ENCODE measurements around the gene ANKRD36.
"Not testable (repeated sequence)": the region's sequence is repeated elsewhere in the genome, so short reads cannot be mapped to it uniquely, and the experiment has no call there.

The ANKRD36 gene

DNA sequence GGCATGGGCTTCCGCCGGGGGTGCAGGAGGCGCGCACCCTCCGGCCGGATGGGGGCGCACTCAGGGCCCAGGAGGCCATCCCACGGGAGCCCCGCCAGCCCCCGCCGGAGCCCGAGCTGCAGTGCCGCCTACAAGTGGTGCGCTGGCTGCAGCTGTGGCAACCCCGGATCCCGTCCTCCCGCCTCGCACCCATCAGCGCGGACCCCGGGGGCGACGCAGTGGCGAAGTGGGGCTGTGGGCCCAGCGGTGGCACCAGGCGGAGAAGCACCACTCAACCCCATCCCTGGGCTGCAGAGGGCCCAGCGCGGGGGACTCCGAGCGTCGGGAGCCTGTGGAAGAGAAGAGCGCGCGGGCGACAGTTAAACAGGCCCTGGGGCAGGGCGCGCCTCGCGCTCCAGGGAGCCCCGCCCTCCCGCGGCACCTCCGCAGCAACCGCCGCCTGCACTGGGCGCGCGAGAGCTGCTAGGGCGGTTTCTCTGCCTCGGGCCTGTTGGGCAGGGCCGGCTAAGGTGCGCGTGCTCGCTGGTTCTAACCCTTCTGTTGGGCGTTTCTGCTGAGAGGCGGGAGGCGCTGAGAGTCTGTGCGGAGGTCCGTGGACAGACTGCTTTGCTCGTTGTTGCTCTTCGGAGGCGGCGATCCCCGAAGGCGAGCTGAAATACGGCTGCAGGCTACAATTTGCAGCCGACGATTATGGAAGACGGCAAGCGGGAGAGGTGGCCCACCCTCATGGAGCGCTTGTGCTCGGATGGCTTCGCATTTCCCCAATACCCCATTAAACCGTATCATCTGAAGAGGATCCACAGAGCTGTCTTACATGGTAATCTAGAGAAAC, at the start of gene ANKRD36:
ANKRD36 (plus strand) TSS at position 104 of the 832 bp plus-strand sequence; CDS start at position 691, 587 bp downstream.
- DNase-seq: not testable (repeated sequence)

- DNase-seq: not testable (repeated sequence)
Observed at GRCh38 chr2:97066030-97066429, 46.9 kb upstream of the ANKRD36 start.

DNA sequence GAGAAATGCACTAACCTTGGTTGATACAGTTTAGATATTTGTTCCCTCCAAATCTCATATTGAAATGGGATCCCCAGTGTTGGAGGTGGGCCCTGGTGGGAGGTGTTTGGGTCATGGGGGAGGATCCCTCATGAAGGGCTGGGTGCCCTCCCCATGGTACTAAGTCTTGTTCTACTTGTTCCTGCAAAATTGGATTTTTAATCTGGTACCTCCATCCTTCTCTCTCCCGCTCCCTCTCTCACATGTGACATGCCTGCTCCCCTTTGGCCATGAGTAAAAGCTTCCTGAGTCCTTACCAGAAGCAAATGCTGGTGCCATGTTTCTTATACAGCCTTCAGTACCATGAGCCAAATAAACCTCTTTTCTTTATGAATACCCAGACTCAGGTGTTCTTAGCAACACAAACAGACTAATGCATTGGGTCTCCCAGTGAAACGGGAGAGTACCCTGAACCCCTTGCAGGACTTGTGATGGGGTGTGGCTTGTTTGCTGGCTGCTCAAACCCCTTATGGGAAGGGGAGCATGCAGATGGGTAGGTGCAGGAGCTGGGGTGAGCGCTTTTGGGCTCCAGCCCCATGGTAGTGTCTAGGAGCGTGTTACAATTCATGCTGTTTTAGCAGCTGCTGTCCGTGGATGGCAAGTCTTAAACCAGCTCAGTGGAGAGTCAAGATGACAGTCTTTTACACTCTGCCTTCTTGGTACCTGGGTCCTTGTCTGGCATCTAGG, 45.5 kb upstream of the ANKRD36 start:
- DNase-seq: no peak

- DNase-seq: no peak
Observed at GRCh38 chr2:97068074-97068473, 44.9 kb upstream of the ANKRD36 start.

DNA sequence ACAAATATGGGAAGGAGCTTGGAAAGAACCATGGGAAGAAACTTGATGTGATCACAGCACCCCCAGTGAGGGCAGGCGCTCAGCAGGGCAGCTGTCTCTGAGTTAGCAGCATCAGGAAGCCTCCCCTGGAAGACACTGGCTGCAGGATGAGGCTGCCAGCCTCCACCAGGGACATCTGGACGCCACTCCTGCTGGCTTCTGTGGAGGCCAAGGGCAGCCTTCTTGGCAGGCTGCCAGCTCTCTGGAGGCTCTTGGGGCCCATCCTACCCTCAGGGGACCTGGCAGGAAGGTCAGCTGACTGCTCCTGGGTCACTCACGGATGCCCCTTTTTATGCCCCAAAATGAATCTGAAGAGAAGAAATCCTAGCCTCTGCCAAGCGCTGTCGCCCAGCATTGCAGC, 44.2 kb upstream of the ANKRD36 start:
- DNase-seq: not testable (repeated sequence)

GRCh38 chr2:97070915-97071314, 42.0 kb upstream of the ANKRD36 start:
- DNase-seq: not testable (repeated sequence)

DNA sequence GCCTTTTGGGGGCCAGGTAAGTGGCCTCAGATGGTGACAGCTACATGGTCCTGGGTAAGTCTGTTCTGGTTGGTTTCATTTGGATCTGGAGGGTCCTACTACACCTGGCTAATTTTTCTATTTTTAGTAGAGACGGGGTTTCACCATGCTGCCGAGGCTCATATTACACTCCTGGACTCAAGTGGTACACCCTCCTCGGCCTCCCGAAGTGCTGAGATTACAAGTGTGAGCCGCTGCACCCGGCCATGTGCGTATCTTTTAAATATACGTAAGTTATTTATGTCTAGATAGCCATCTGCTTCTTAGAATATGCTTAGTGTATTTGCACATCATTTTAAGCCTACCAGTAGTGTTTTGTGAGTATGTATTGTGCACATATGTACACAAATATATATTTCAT, 35.7 kb upstream of the ANKRD36 start:
- not testable (repeated sequence) for DNase-seq

DNA sequence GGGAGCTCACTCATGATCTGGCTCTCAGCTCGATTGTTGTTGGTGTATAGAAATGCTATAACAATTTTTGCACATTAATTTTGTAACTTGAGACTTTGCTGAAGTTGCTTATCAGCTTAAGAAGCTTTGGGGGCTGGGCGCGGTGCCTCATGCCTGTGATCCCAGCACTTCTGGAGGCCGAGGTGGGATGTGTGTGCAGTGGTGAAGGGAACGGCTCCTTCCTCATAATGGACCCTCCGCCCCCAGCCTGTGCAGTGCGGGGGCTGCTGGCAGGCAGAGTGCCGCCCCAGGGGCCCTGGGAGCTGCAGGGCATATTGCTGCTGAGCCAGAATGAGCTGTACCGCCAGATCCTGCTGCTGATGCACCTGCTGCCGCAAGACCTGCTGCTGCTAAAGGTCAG, 32.1 kb upstream of the ANKRD36 start:
- DNase-seq: not testable (repeated sequence)

- not testable (repeated sequence) for DNase-seq
Observed at GRCh38 chr2:97082206-97082605, 30.7 kb upstream of the ANKRD36 start.

DNA sequence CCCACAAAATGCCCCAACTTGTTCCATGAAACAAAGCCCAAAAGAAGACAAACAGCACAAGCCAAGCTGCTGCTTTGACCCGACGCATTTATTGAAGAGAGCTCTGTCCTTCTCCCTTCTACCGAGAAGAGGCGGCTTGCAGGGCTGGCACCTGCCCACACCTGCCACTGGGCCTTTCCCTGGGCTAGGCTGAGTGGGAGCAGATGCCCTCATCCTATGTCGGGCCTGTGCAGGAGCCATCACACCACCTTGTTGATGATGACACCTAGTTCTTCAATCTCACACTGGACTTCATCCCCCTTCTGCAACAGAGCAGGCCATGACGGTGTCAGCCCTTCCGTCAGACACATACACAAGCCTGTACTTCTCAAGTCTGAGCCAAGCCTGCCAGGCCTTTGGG, 29.4 kb upstream of the ANKRD36 start:
- DNase-seq: not testable (repeated sequence)

DNA sequence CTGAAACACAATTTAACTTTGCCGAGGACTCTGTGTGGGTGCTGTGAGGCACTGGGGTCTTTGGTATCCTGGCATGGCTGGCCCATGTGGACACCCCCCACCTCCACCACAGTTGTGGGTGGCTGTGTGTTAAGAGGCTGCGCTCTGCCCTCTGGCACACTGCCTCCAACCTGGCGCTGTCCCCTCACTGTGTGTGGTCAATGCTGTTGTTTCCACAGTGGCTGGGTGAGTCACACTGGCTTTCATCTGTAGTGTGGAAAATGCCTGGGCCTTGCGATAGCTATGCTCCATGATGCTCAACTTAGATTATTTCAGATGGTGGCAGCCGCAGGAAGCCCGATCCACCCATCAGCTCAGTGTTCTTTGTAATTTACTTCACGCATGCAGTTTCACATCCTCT, 27.9 kb upstream of the ANKRD36 start:
- DNase-seq: not testable (repeated sequence)

DNA sequence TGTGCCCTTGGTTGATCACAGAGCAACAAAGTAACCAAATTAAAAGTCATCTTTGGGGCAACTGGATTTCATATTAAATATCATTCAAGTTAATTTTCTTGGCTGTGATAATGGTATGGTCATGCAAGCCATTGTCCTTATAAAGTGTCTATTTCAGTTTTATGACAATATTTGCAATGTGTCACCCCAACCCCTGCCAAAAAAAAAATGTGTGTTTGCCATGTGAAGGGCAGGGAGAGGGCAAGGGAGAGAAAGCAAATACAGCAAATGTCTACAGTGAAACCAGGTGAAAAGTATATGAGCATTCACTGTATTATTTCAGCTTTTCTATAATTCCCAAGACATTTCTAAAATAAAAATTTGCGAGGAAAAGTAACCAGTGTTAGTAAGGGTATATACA, 24.2 kb upstream of the ANKRD36 start:
- not testable (repeated sequence) for DNase-seq

DNA sequence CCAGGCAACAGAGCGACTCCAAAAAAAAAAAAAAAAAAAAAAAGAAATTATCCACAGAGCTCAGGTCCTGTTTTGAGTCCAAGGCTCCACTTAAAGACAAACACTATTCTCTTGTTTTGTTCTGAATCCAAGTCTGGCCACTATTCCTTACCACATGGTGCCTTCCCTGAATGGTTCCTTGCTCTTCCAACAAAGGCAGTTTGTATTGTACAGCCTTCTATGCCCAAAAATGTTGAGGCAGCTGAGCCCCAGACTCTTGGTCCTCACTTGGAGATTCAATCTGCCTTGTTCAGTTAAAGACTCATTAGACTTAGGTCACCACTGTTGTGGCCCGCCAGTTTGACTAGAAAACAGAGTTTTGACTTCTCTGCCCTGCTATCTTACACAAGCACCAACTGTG, 20.0 kb upstream of the ANKRD36 start:
- not testable (repeated sequence) for DNase-seq

DNA sequence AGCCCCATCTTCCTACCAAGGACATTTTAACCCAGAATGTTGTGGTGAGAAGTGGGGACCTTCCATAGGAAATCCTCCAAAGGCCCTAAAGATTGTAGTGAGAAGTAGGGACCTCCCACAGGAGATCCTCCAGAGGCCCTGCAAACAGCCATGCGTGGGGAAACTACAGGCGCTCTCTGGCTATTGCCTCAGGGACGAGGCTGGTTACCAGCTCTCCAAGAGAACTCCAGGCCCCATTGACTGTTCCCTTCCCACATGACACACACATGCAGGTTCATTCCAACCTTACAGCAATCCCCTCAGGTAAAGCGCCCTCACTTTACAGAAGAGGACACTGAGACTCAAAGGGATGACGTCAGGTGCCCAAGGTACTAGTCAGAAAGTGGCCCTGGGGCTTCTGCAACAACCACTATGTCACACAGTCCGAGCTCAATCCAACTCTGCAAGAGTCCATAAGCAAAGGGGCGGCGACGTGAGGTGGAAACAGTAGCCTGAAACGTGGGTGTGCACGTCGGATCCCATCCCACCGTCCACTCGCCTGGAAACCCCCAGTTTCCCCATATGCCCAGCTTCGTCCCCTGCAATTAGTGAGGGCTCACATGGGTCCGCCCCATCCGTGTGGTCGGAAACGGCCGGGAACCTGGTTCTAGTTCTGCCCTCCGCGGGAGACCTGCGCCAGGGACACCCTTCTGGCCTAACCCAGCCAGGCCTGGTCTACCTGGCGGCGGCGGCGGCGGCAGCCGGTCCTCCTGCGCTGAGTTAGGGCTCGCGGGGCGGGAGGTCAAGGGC, 18.8 kb upstream of the ANKRD36 start:
- DNase-seq: not testable (repeated sequence)

GRCh38 chr2:97094772-97095611, 18.0 kb upstream of the ANKRD36 start, which contains the start of gene FAHD2B:
Gene FAHD2B (minus strand): TSS chr2:97094882. CDS start chr2:97091706, 3,176 bp downstream.
- DNase-seq: not testable (repeated sequence)

GRCh38 chr2:97095661-97096060, 17.3 kb upstream of the ANKRD36 start:
- DNase-seq: no peak

DNA sequence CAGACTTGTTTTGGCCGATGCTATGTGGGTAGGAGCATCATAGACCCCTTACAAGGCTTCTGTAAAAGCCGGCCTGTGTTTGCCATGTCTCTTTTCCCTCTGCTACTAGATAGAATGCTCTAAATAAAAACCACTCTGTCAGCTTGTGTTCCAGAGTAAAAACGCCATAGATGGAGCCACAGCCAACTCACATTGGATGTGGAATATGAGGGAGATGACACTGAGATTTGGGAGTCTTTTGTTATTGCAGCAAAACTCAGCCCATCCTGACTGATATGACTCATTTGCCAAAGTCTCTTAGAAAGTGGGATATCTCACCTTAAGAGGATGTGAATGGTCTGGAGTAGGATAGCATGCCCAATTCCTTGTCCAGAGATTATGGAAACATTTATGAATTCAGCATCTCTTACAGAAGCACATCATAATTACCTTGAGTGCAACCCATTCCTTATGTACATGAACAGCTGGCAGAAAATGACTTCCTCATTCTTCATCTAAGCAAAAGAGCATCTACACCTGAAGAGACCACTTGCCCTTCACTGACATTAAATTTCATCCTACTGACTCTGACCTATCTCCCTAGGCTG, 14.1 kb upstream of the ANKRD36 start:
- not testable (repeated sequence) for DNase-seq

DNA sequence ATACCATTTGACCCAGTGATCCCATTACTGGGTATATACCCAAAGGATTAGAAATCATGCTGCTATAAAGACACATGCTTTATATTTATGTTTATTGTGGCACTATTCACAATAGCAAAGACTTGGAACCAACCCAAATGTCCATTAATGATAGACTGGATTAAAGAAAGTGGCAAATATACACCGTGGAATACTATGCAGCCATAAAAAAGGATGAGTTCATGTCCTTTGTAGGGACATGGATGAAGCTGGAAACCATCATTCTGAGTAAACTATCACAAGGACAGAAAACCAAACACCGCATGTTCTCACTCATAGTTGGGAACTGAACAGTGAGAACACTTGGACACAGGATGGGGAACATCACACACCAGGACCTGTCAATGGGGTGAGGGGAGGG, 6.1 kb upstream of the ANKRD36 start:
- DNase-seq: not testable (repeated sequence)

- not testable (repeated sequence) for DNase-seq
Observed at GRCh38 chr2:97111246-97111645, 1.7 kb upstream of the ANKRD36 start.

- not testable (repeated sequence) for DNase-seq
Observed at GRCh38 chr2:97112320-97113049, 468 bp upstream of the ANKRD36 start.

DNA sequence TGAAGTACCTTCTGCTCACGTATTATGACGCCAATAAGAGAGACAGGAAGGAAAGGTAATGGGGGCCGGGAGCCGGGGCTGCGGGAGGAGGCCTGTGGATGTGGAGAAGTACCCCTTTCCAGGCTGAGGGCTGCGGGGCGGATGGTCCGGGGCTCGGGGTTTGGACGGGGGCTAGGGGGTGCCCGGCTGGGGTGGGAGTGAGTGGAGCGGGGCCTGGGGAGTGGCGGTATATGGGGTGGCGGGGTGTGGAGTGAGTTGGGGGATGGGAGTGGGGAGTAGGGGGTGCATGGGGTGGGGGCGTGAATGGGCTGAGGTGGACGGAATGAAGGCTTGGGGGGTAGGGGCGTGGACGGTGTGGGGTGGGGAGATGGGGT, 916 bp downstream of the ANKRD36 start:
- DNase-seq: not testable (repeated sequence)

Measured in COR-L47 (cell line).